COLO668 (cell line): Measurements from ENCODE around the gene CCL1.

Experiments
- DNase-seq: peaks from one replicate; lab custom pipeline; 2025; ENCODE audit not compliant: unreplicated experiment; lab: John Stamatoyannopoulos, UW

The CCL1 gene

GRCh38 chr17:34363183-34363661, at the start of gene CCL1:
CCL1 (minus strand) TSS chr17:34363233; CDS start chr17:34363161, 72 bp downstream.
- DNase-seq: no peak

- no peak for DNase-seq
Measured at GRCh38 chr17:34412534-34412933, 49.5 kb upstream of the CCL1 start.

- DNase-seq: no peak
Measured at GRCh38 chr17:34411646-34412421, 48.8 kb upstream of the CCL1 start.

- DNase-seq: no peak
Measured at GRCh38 chr17:34409352-34409751, 46.3 kb upstream of the CCL1 start.

GRCh38 chr17:34408439-34408838, 45.4 kb upstream of the CCL1 start:
- DNase-seq: no peak

GRCh38 chr17:34406226-34406625, 43.2 kb upstream of the CCL1 start:
- DNase-seq: no peak

- DNase-seq: no peak
Measured at GRCh38 chr17:34403006-34403405, 40.0 kb upstream of the CCL1 start.

- DNase-seq: no peak
Measured at GRCh38 chr17:34401165-34401564, 38.1 kb upstream of the CCL1 start.

- DNase-seq: no peak
Measured at GRCh38 chr17:34400301-34400931, 37.4 kb upstream of the CCL1 start.

- DNase-seq: no peak
Measured at GRCh38 chr17:34399725-34400124, 36.7 kb upstream of the CCL1 start.

GRCh38 chr17:34398990-34399389, 36.0 kb upstream of the CCL1 start:
- no peak for DNase-seq

- DNase-seq: no peak
Measured at GRCh38 chr17:34397265-34397664, 34.2 kb upstream of the CCL1 start.

- no peak for DNase-seq
Measured at GRCh38 chr17:34393401-34393800, 30.4 kb upstream of the CCL1 start.

- no peak for DNase-seq
Measured at GRCh38 chr17:34391241-34391640, 28.2 kb upstream of the CCL1 start.

GRCh38 chr17:34390649-34391048, 27.6 kb upstream of the CCL1 start:
- no peak for DNase-seq

- DNase-seq: no peak
Measured at GRCh38 chr17:34389126-34389750, 26.2 kb upstream of the CCL1 start.

- DNase-seq: no peak
Measured at GRCh38 chr17:34387566-34387965, 24.5 kb upstream of the CCL1 start.

GRCh38 chr17:34386697-34387550, 23.9 kb upstream of the CCL1 start:
- DNase-seq: no peak

- no peak for DNase-seq
Measured at GRCh38 chr17:34386343-34386696, 23.3 kb upstream of the CCL1 start.

- DNase-seq: no peak
Measured at GRCh38 chr17:34384822-34385605, 22.0 kb upstream of the CCL1 start.
